KMS-11 (cell line): Measurements from ENCODE around the gene POLDIP2.

ENCODE experiments used
- H2AFZ ChIP-seq: fragments of 200-600 bp; sonication (generic); 2 replicates; pipeline ENCODE4 v1.6.1; 2016; ENCODE audit warnings: antibody characterized with exemption, mixed run types, low read depth
- H3K27ac ChIP-seq: fragments of 200-600 bp; sonication (generic); 2 replicates; pipeline ENCODE4 v1.6.1; 2016; ENCODE audit warnings: mild to moderate bottlenecking, mixed run types
- H3K27me3 ChIP-seq: fragments of 200-600 bp; sonication (generic); 2 replicates; pipeline ENCODE4 v1.6.1; 2017; ENCODE audit warnings: mild to moderate bottlenecking, low read depth, mixed run types, moderate library complexity; ENCODE audit not compliant: insufficient read depth
- H3K36me3 ChIP-seq: fragments of 200-600 bp; sonication (generic); 2 replicates; pipeline ENCODE4 v1.6.1; 2017; ENCODE audit warnings: mild to moderate bottlenecking, mixed run types; ENCODE audit not compliant: insufficient read depth
- H3K4me1 ChIP-seq: fragments of 200-600 bp; sonication (generic); 2 replicates; pipeline ENCODE4 v1.6.1; 2016; ENCODE audit warnings: mild to moderate bottlenecking, low read depth, mixed run types; ENCODE audit not compliant: poor library complexity, severe bottlenecking
- H3K4me2 ChIP-seq: fragments of 200-600 bp; sonication (generic); 2 replicates; pipeline ENCODE4 v1.7.0; 2016; ENCODE audit warnings: mild to moderate bottlenecking, mixed run types
- H3K4me3 ChIP-seq: fragments of 200-600 bp; sonication (generic); IDR thresholded peaks from 2 replicates; pipeline ENCODE4 v1.6.1; 2017; ENCODE audit warnings: low read depth, low read length, mixed read lengths; ENCODE audit not compliant: insufficient read depth
- H3K79me2 ChIP-seq: fragments of 200-600 bp; sonication (generic); 2 replicates; pipeline ENCODE4 v1.6.1; 2016; ENCODE audit warnings: low read depth, mixed run types; ENCODE audit not compliant: insufficient read depth
- H3K9ac ChIP-seq: fragments of 200-600 bp; sonication (generic); 2 replicates; pipeline ENCODE4 v1.6.1; 2016; ENCODE audit warnings: mild to moderate bottlenecking, mixed run types
- H4K20me1 ChIP-seq: fragments of 200-600 bp; sonication (generic); 2 replicates; pipeline ENCODE4 v1.6.1; 2016; ENCODE audit warnings: mild to moderate bottlenecking, mixed run types; ENCODE audit not compliant: insufficient read depth
- CTCF ChIP-seq: fragments of 200-600 bp; sonication (generic); conservative IDR thresholded peaks from 2 replicates; pipeline ENCODE4 v1.6.1; 2017; ENCODE audit warnings: low read depth, mild to moderate bottlenecking, antibody characterized with exemption, low read length, moderate library complexity, mixed read lengths

POLDIP2 gene

GRCh38 chr17:28357061-28357900, at the start of gene POLDIP2:
TSS of gene POLDIP2 (minus strand) at chr17:28357527. CDS start at chr17:28357448, 79 bp downstream.
- Histone ChIP-seq H3K4me2 (peak within 1 kb of the TSS; percentile 99), H3K27ac (peak within 1 kb of the TSS; percentile 60), H3K9ac (peak within 1 kb of the TSS; percentile 91), H3K4me3 (peak within 1 kb of the TSS; percentile 51), H3K79me2 (peaks cover 29% of the 10 kb centered on the region), H3K4me1 (peaks cover 21% of the 10 kb centered on the region), H4K20me1 (no peaks in the 10 kb centered on the region), H3K27me3 (no peaks in the 10 kb centered on the region), H2AFZ (peak within 1 kb of the TSS; percentile 77), H3K36me3 (peaks cover 12% of the 10 kb centered on the region; the same call in 1 of the 2 replicates)
- 0 out of 2 replicates have a peak, but pooled peaks have one; percentile 14 for TF ChIP-seq CTCF

- no peak overlapping the region for H3K4me3 ChIP-seq
- no peaks in the 10 kb centered on the region for H4K20me1 ChIP-seq
- no peaks in the 10 kb centered on the region for H3K36me3 ChIP-seq
- H3K4me2 ChIP-seq, result peak overlapping the region; percentile 58
- no peaks in the 10 kb centered on the region for H3K79me2 ChIP-seq
- H3K27me3 ChIP-seq, result no peaks in the 10 kb centered on the region
- H3K4me1 ChIP-seq, result no peaks in the 10 kb centered on the region
- peak overlapping the region; percentile 92 for H2AFZ ChIP-seq
- H3K27ac ChIP-seq, result no peak overlapping the region
- no peak for TF ChIP-seq CTCF
- H3K9ac ChIP-seq, result peak overlapping the region; percentile 84; the same call in 1 of the 2 replicates
Measured at GRCh38 chr17:28406473-28406814, 49.1 kb upstream of the POLDIP2 start.

- no peaks in the 10 kb centered on the region for H3K36me3 ChIP-seq
- H3K4me2 ChIP-seq, result peak within 1 kb of the TSS; percentile 58
Measured at GRCh38 chr17:28405632-28406472, 48.5 kb upstream of the POLDIP2 start, which contains the start of gene SLC46A1. TSS of gene SLC46A1 (minus strand) at chr17:28406212. CDS start at chr17:28406114, 98 bp downstream.

More at GRCh38 chr17:28405632-28406472, 48.5 kb upstream of the POLDIP2 start, which contains the start of gene SLC46A1:
- Histone ChIP-seq H3K27me3 (no peaks in the 10 kb centered on the region), H3K4me1 (no peaks in the 10 kb centered on the region), H3K9ac (peak within 1 kb of the TSS; percentile 84), H2AFZ (peak within 1 kb of the TSS; percentile 92), H3K27ac (no peak within 1 kb of the TSS), H4K20me1 (no peaks in the 10 kb centered on the region), H3K4me3 (peak within 1 kb of the TSS; percentile 42), H3K79me2 (no peaks in the 10 kb centered on the region)
- no peak for TF ChIP-seq CTCF
